ENCODE measurements around the gene COL15A1. TPM values are rescaled to one million over a fixed set of nuclear protein-coding genes. Genes with fewer than 3 reads are reported as not detected.

The COL15A1 gene
- total RNA-seq, 2 experiments from 2014 or later: 0.12 to 0.14 TPM

DNA sequence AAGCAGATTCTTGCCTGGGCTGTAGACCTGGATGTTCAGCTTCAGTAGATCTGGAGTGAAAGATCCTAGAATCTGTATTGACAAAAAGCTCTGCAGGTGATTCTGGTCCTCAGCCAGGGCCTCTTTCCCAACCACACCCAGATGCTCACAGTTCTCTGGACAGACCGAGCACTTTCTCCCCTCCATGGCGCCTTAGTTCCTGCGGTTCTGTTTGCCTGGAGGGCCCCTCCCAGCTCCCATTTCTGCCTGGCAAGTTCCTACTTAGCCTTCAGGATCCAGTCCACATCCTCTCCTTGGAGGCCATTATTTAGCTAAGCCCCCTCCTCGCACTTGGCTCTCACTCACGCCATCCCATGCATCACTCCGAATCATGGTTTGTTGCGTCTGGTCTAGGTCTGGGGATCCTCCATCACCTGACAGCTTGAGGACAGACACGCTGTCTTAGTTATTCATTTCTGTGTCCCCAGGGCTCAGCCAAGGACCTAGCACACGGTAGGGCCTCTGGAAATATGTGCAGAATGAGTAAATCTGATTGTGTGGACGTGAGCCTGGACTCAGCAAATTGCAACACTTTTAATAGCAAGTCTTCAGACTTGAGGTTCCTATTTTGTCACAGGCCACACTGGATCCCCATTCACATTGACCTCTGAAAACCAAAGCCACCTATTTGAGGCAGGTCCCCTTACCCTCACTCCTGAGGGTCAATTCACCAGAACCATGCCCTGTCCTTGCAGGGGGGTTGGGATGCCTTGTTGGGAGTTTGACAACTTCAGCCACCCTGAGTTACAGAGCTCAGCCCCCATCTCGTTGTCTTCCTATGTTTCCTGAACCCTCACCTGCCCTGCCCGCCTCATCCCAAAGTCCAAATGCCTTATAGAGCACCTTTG is 50.7 kb downstream of the COL15A1 start:
- Mint-ChIP-seq H3K9me3 (peaks cover 4% of the 10 kb centered on the region), H3K4me3 (no peak overlapping the region), H3K27ac (no peak overlapping the region), H3K36me3 (no peaks in the 10 kb centered on the region), H3K4me1 (ENCODE audit: low read depth) (peaks cover 16% of the 10 kb centered on the region), H3K27me3 (peaks cover 8% of the 10 kb centered on the region)
- ChIA-PET POLR2A (interaction anchor here (0.5 kb wide), 1 partner anchor 63 kb away, joined by 3 read pairs; no protein-coding TSS in a partner anchor), CTCF (interaction anchor here (1.0 to 8.8 kb wide), 8 partner anchors 8 to 146 kb away, joined by 3 to 163 read pairs (median 8); no protein-coding TSS in a partner anchor)
- DNase-seq: peak; percentile 4
- intact Hi-C loops (cut with micrococcal nuclease): loop anchor here (5.0 kb wide), 1 partner anchor 187 kb away; the partner anchor contains the start of gene GALNT12

DNA sequence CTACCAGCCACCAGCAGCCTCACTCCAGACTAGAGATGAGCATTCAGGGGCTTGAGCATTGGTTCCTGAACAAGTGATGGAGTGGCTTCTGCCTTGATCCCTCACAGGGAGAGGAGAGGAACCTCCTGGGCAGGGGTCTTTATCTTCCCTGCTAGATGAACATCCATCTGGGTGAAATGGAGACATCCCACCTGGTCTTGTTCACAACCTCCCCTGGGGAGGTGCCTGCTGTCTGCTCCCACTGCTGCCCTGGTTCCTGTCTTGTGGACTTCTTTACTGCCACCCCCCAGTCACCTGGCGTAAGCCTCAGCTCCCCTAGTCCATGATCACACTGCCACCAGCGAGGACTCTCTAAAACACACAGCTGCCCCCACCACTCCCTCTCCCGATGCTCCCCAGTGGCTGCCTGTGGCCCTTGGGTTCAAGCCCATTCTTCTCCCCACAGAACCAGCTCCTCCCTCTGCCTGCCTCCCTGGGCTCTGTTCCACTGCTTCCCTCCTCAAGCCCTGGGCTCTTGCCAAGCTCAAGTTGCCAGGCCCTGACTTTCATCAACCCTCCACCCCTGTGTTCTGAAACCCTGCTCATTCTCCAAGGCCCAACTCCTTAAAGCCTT is 51.5 kb downstream of the COL15A1 start:
- Mint-ChIP-seq H3K27ac (no peak overlapping the region), H3K4me3 (no peak overlapping the region), H3K27me3 (peaks cover 8% of the 10 kb centered on the region), H3K9me3 (peaks cover 4% of the 10 kb centered on the region), H3K4me1 (ENCODE audit: low read depth) (peaks cover 16% of the 10 kb centered on the region), H3K36me3 (no peaks in the 10 kb centered on the region)
- peak; percentile 7 for DNase-seq
- CTCF ChIA-PET: interaction anchor here (5.5 to 8.8 kb wide), 3 partner anchors 19 to 147 kb away, joined by 63 to 163 read pairs (median 65); no protein-coding TSS in a partner anchor
- POLR2A ChIA-PET: no interaction called here
- intact Hi-C loops (cut with micrococcal nuclease): loop anchor here (5.0 kb wide), 1 partner anchor 188 kb away; the partner anchor contains the start of gene GALNT12

GRCh38 chr9:98995971-98996504 is 52.3 kb downstream of the COL15A1 start:
- ChIA-PET POLR2A (no interaction called here), CTCF (interaction anchor here (1.1 to 8.8 kb wide), 5 partner anchors 17 to 148 kb away, joined by 4 to 163 read pairs (median 65); no protein-coding TSS in a partner anchor)
- peaks cover 8% of the 10 kb centered on the region for H3K27me3 Mint-ChIP-seq
- H3K9me3 Mint-ChIP-seq: peaks cover 4% of the 10 kb centered on the region
- intact Hi-C loops (cut with micrococcal nuclease): loop anchor here (5.0 kb wide), 1 partner anchor 189 kb away; the partner anchor contains the start of gene GALNT12
- peaks cover 24% of the 10 kb centered on the region for H3K4me1 Mint-ChIP-seq (ENCODE audit: low read depth)
- no peaks in the 10 kb centered on the region for H3K36me3 Mint-ChIP-seq
- H3K4me3 Mint-ChIP-seq: no peak overlapping the region
- peak; percentile 7 for DNase-seq
- H3K27ac Mint-ChIP-seq: no peak overlapping the region

- H3K4me1 Mint-ChIP-seq (ENCODE audit: low read depth): peaks cover 30% of the 10 kb centered on the region
- no peak for DNase-seq
- no peaks in the 10 kb centered on the region for H3K36me3 Mint-ChIP-seq
- peaks cover 8% of the 10 kb centered on the region for H3K27me3 Mint-ChIP-seq
- no peak overlapping the region for H3K27ac Mint-ChIP-seq
- CTCF ChIA-PET: interaction anchor here (0.9 to 8.8 kb wide), 17 partner anchors 8 to 149 kb away, joined by 3 to 163 read pairs (median 6); partner anchors contain the start of gene TGFBR1
- H3K9me3 Mint-ChIP-seq: no peaks in the 10 kb centered on the region
- H3K4me3 Mint-ChIP-seq: no peak overlapping the region
- POLR2A ChIA-PET: no interaction called here
- intact Hi-C loops (cut with micrococcal nuclease): loop anchor here (1.0 to 5.0 kb wide), 2 partner anchors 149 to 190 kb away; partner anchors contain the start of gene GALNT12
These were observed 53.9 kb downstream of the COL15A1 start for GRCh38 chr9:98997604-98998003.

DNA sequence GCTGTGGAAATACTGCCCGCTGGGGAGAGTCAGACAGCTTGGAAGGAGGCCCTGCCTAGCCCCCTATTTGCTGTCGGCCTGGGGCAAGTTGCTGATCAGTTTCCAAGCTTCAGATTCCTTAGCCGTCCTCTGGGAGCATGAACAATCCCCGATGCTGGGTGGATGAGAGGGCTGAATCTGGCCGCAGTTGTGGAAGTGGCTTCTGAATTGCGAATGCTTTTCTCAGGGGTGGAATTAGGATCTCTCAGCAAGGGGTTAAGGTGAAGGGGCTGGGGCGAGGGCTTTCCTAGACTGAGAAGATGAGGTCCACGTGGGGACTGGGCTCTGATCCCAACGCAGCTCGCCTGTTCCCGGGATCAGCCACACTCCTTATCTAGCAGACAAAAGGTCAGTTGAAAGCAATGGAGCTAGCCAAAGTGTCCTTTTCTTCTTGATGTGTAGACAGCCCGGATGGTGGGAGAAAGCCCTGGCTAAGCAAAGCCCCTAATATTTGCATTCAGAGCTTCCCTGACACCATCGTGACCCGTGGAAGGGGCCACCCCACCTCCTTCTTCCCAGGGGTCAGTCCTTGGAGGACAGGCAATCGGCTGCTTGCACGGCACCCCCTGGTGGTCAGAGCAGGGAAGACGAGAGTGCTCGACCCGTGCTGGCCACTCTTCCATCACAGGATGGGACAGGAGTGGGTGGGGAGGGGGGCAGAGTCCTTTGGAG is 54.9 kb downstream of the COL15A1 start:
- H3K9me3 Mint-ChIP-seq: no peaks in the 10 kb centered on the region
- intact Hi-C loops (cut with micrococcal nuclease): loop anchor here (1.0 to 5.0 kb wide), 2 partner anchors 150 to 191 kb away; partner anchors contain the start of gene GALNT12
- CTCF ChIA-PET: interaction anchor here (0.6 to 8.8 kb wide), 27 partner anchors 9 to 201 kb away, joined by 3 to 163 read pairs (median 5); partner anchors contain the start of gene TGFBR1
- peak; percentile 73 for DNase-seq
- H3K36me3 Mint-ChIP-seq: no peaks in the 10 kb centered on the region
- POLR2A ChIA-PET: no interaction called here
- no peak overlapping the region for H3K4me3 Mint-ChIP-seq
- H3K4me1 Mint-ChIP-seq (ENCODE audit: low read depth): peaks cover 23% of the 10 kb centered on the region
- no peak overlapping the region for H3K27ac Mint-ChIP-seq
- peaks cover 7% of the 10 kb centered on the region for H3K27me3 Mint-ChIP-seq

GRCh38 chr9:98999152-98999525 is 55.4 kb downstream of the COL15A1 start:
- intact Hi-C loops (cut with micrococcal nuclease): loop anchor here (5.0 kb wide), 1 partner anchor 192 kb away; the partner anchor contains the start of gene GALNT12
- H3K27me3 Mint-ChIP-seq: peaks cover 7% of the 10 kb centered on the region
- no peaks in the 10 kb centered on the region for H3K36me3 Mint-ChIP-seq
- CTCF ChIA-PET: interaction anchor here (0.6 to 8.8 kb wide), 20 partner anchors 10 to 192 kb away, joined by 3 to 163 read pairs (median 5); partner anchors contain the start of gene TGFBR1
- H3K4me1 Mint-ChIP-seq (ENCODE audit: low read depth): peaks cover 18% of the 10 kb centered on the region
- no peak overlapping the region for H3K27ac Mint-ChIP-seq
- DNase-seq: peak; percentile 7
- POLR2A ChIA-PET: no interaction called here
- no peaks in the 10 kb centered on the region for H3K9me3 Mint-ChIP-seq
- H3K4me3 Mint-ChIP-seq: no peak overlapping the region

GRCh38 chr9:99000476-99001395 is 57.0 kb downstream of the COL15A1 start:
- DNase-seq: peak; percentile 70
- Mint-ChIP-seq H3K27me3 (peaks cover 5% of the 10 kb centered on the region), H3K27ac (peak overlapping the region; percentile 33), H3K4me3 (no peak overlapping the region), H3K9me3 (no peaks in the 10 kb centered on the region), H3K36me3 (no peaks in the 10 kb centered on the region), H3K4me1 (ENCODE audit: low read depth) (peaks cover 15% of the 10 kb centered on the region)
- CTCF ChIA-PET: interaction anchor here (0.6 to 8.8 kb wide), 14 partner anchors 9 to 230 kb away, joined by 3 to 163 read pairs (median 4); no protein-coding TSS in a partner anchor
- POLR2A ChIA-PET: interaction anchor here (0.6 kb wide), 1 partner anchor 140 kb away, joined by 3 read pairs; no protein-coding TSS in a partner anchor
- intact Hi-C loops (cut with micrococcal nuclease): loop anchor here (1.0 to 2.0 kb wide), 3 partner anchors 25 to 140 kb away; no protein-coding TSS in a partner anchor

- Mint-ChIP-seq H3K4me3 (no peak overlapping the region), H3K27me3 (no peaks in the 10 kb centered on the region), H3K36me3 (no peaks in the 10 kb centered on the region), H3K4me1 (ENCODE audit: low read depth) (peaks cover 15% of the 10 kb centered on the region), H3K9me3 (no peaks in the 10 kb centered on the region), H3K27ac (no peak overlapping the region)
- ChIA-PET POLR2A (no interaction called here), CTCF (interaction anchor here (0.8 to 8.8 kb wide), 7 partner anchors 8 to 138 kb away, joined by 4 to 163 read pairs (median 5); no protein-coding TSS in a partner anchor)
- no peak for DNase-seq
- intact Hi-C loops (cut with micrococcal nuclease): loop anchor here (2.0 kb wide), 1 partner anchor 57 kb away; no protein-coding TSS in a partner anchor
These were observed 58.2 kb downstream of the COL15A1 start for GRCh38 chr9:99001892-99002291.

DNA sequence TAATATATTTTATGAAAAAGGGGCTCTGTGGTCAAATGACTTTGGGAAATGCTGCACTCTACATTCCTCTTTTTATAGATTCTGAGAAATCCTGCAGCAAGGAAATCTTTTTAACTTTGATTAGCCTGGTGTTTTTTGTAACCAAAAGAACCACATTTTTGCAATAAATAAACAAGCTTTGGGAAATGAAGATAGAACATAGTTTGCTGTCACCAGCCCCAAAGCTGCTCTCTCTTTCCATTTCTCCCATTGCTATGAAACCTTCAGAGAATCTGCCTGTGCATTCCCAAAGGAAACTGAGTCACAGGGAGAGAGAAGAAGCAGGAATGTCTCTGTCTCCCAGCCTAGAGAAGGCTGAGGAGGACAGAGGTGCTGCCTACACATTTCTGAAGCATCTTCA is 59.0 kb downstream of the COL15A1 start:
- Mint-ChIP-seq H3K4me3 (no peak overlapping the region), H3K36me3 (no peaks in the 10 kb centered on the region), H3K4me1 (ENCODE audit: low read depth) (peaks cover 15% of the 10 kb centered on the region), H3K27me3 (no peaks in the 10 kb centered on the region), H3K27ac (no peak overlapping the region), H3K9me3 (no peaks in the 10 kb centered on the region)
- intact Hi-C loops (cut with micrococcal nuclease): no loop called here
- POLR2A ChIA-PET: interaction anchor here (0.6 kb wide), 1 partner anchor 198 kb away, joined by 3 read pairs; no protein-coding TSS in a partner anchor
- DNase-seq: no peak
- CTCF ChIA-PET: interaction anchor here (1.1 to 8.8 kb wide), 4 partner anchors 9 to 154 kb away, joined by 5 to 163 read pairs (median 6); no protein-coding TSS in a partner anchor

GRCh38 chr9:99003308-99003707 is 59.6 kb downstream of the COL15A1 start:
- intact Hi-C loops (cut with micrococcal nuclease): no loop called here
- Mint-ChIP-seq H3K9me3 (no peaks in the 10 kb centered on the region), H3K4me3 (no peak overlapping the region), H3K36me3 (no peaks in the 10 kb centered on the region), H3K4me1 (ENCODE audit: low read depth) (peaks cover 15% of the 10 kb centered on the region), H3K27ac (no peak overlapping the region), H3K27me3 (no peaks in the 10 kb centered on the region)
- CTCF ChIA-PET: interaction anchor here (1.1 to 8.8 kb wide), 4 partner anchors 9 to 154 kb away, joined by 5 to 163 read pairs (median 6); no protein-coding TSS in a partner anchor
- POLR2A ChIA-PET: interaction anchor here (0.6 kb wide), 1 partner anchor 198 kb away, joined by 3 read pairs; no protein-coding TSS in a partner anchor
- DNase-seq: no peak
